Thoracic aorta (tissue), 2 donors: ENCODE data around the gene ADRB2. TPM values are rescaled to one million over a fixed set of nuclear protein-coding genes. Genes with fewer than 3 reads are reported as not detected.

Experiments used
- ATAC-seq: fragments of 150-250 bp; one replicate; pipeline ENCODE4 v1.8.0; 2017; ENCODE audit warnings: low read depth; ENCODE audit not compliant: insufficient number of reproducible peaks, low FRiP score
- DNase-seq: peaks from one replicate; pipeline ENCODE4 v3.0.0-alpha.2; 2020; ENCODE audit warnings: low spot score
- H3K27ac ChIP-seq, 2 donors: fragments of 200-600 bp; sonication (generic); 1 replicate in 1 of 2; 2 replicates in 1 of 2; pipeline ENCODE4 v1.5.1; 2016; ENCODE audit warnings: mild to moderate bottlenecking in 2 of 2, moderate library complexity in 2 of 2
- H3K27me3 ChIP-seq: fragments of 200-600 bp; sonication (generic); replicated peaks from 2 replicates; pipeline ENCODE4 v1.6.0; 2016; ENCODE audit warnings: mild to moderate bottlenecking; ENCODE audit not compliant: insufficient read depth
- H3K36me3 ChIP-seq: fragments of 200-600 bp; sonication (generic); one replicate; pipeline ENCODE4 v1.5.1; 2016
- H3K4me1 ChIP-seq, 2 donors: fragments of 200-600 bp; sonication (generic); 1 replicate in 1 of 2; 2 replicates in 1 of 2; pipeline versions ENCODE4 v1.5.1 to v1.6.0; 2016; ENCODE audit warnings: low read depth in 2 of 2, mild to moderate bottlenecking in 1 of 2; ENCODE audit not compliant: control insufficient read depth in 1 of 2
- H3K4me3 ChIP-seq: fragments of 200-600 bp; sonication (generic); 2 replicates; pipeline ENCODE4 v1.5.1; 2016; ENCODE audit warnings: mild to moderate bottlenecking
- H3K9me3 ChIP-seq: fragments of 200-600 bp; sonication (generic); 2 replicates; pipeline ENCODE4 v1.5.1; 2016
- total RNA-seq, 2 donors: library from RNA; depleted of rRNA; stranded (reverse); fragments of >200 nt; gene quantifications; one replicate each; pipeline versions ENCODE4 v1.1.0 to v1.2.3, GENCODE V29; 2016
- TF ChIP-seq, protein P1 (sequence below): fragments of 200-600 bp; sonication (generic); IDR thresholded peaks from one replicate; pipeline ENCODE4 v1.5.1; 2019; ENCODE audit warnings: antibody characterized with exemption

The ADRB2 gene
- total RNA-seq, 2 donors from 2014 or later = 2.8 to 3.7 TPM

DNA sequence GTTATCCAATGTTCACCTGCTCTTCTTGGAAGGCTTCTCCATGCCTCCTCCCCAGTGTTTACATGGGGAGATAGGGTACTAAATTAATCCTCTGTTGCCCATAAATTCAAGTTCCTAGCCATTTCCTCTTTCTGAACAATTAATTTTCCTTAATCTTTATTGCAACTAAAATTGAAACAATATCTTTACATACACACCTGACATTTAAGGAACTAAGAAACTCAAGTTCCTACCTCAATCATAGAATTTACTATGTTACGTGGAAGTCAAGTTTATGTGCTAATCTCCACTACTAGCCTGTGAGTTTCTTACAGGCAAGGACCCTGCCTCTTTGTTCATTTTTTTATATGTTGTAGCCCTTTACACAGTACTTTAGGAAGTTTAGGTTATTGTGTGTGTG, 10.1 kb upstream of the ADRB2 start:
- no peak for ATAC-seq
- Histone ChIP-seq H3K27ac (no peak overlapping the region), H3K4me1 (no peaks in the 10 kb centered on the region), H3K27me3 (no peaks in the 10 kb centered on the region), H3K9me3 (no peaks in the 10 kb centered on the region), H3K36me3 (no peaks in the 10 kb centered on the region), H3K4me3 (no peak overlapping the region)
- TF ChIP-seq, protein P1, sequence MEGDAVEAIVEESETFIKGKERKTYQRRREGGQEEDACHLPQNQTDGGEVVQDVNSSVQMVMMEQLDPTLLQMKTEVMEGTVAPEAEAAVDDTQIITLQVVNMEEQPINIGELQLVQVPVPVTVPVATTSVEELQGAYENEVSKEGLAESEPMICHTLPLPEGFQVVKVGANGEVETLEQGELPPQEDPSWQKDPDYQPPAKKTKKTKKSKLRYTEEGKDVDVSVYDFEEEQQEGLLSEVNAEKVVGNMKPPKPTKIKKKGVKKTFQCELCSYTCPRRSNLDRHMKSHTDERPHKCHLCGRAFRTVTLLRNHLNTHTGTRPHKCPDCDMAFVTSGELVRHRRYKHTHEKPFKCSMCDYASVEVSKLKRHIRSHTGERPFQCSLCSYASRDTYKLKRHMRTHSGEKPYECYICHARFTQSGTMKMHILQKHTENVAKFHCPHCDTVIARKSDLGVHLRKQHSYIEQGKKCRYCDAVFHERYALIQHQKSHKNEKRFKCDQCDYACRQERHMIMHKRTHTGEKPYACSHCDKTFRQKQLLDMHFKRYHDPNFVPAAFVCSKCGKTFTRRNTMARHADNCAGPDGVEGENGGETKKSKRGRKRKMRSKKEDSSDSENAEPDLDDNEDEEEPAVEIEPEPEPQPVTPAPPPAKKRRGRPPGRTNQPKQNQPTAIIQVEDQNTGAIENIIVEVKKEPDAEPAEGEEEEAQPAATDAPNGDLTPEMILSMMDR = no peak
- DNase-seq = no peak

DNA sequence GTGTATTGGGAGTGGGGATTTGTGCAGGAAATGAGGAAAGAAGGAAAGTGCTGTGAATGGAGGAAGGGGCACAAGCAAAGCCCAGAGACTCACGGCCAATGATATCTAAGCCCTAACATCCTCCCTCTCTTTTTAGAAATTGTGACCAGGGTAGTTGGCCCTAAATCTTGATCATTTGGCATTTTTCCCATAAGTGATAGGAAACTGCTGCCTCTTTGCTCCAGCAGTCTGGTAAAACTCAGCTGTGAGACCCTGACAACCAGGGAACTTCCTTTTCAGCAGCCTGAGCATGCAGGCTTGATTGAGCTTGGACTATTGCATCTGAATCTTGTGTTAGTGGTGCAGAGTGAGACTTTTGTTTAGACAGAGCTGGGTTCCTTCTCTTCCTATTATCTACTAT, 9.6 kb upstream of the ADRB2 start:
- Histone ChIP-seq H3K36me3 (no peaks in the 10 kb centered on the region), H3K4me3 (no peak overlapping the region), H3K27me3 (no peaks in the 10 kb centered on the region), H3K27ac (no peak overlapping the region), H3K9me3 (no peaks in the 10 kb centered on the region), H3K4me1 (no peaks in the 10 kb centered on the region)
- no peak for ATAC-seq
- no peak for DNase-seq
- TF ChIP-seq, protein P1 = no peak

DNA sequence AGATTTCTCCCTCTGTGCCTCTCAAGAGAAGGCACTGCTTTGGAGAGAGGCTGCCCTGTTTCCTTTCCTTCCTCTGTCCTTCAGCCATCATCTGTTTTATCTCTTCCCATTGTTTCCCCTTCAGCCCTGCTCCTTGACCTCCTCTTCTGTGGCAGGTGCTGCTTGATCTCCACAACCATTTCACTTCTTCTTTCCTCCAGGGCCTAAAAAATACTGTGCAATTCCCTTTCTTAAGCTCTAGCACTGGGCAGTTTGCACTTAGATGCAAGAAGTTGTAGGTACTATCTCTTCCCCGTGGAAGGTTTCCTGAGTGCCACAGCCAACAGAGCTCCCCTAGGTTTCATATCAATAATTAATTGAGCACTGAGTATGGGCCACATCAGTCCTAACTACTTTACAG, 8.8 kb upstream of the ADRB2 start:
- TF ChIP-seq, protein P1 = no peak
- no peaks in the 10 kb centered on the region for H3K36me3 ChIP-seq
- no peak overlapping the region for H3K4me3 ChIP-seq
- no peak overlapping the region for H3K27ac ChIP-seq
- no peaks in the 10 kb centered on the region for H3K4me1 ChIP-seq
- H3K27me3 ChIP-seq = no peaks in the 10 kb centered on the region
- H3K9me3 ChIP-seq = no peaks in the 10 kb centered on the region
- DNase-seq (no peak), ATAC-seq (no peak)

DNA sequence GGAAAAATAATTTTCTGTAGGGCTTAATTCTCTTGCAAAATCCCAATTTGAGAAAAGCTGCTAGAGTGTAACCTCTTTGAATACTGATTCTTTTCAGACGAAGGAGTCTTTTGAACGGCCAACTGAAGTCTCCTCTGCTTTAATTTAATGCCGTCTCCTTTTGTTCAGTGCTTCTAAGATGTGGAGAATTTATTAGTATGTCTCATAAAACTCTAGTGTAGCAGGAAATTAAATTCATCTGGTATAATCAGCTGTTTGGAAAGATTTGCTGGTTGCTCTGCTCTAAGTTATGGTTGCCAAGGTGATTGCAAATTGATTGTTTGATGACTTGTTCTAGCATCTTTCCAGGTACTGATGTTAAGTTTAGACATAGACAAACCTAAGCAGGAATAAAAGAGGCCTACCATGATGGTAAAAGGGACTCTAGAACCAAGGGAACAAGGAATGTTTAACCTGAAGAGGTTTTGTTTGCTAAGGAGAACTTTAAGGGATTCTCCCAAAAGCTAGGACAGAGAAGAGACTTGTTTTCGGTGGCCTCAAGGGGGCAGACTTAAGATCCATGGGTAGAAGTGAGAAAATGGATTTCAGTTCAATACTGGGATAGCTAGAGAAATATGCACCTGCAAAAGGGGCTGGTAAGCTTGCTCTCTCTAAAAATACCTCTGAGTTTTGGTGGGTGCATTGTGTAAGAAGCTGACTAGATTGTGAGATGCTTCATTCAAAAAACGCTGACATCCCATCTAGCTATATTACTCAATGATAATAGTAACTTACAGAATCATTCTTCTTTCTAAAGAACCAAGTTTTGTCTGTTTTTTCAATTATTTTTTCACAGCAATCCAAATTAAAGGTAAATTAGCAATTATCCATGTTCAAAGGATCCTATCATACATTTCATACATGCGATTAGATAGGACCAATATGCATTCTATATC, 5.7 kb upstream of the ADRB2 start:
- Histone ChIP-seq H3K27ac (no peak overlapping the region), H3K4me3 (no peak overlapping the region), H3K27me3 (no peaks in the 10 kb centered on the region), H3K36me3 (no peaks in the 10 kb centered on the region), H3K9me3 (no peaks in the 10 kb centered on the region), H3K4me1 (peaks cover 0 to 5% of the 10 kb centered on the region in 2 donors)
- ATAC-seq (no peak), DNase-seq (no peak)
- TF ChIP-seq, protein P1 = peak; percentile 42

DNA sequence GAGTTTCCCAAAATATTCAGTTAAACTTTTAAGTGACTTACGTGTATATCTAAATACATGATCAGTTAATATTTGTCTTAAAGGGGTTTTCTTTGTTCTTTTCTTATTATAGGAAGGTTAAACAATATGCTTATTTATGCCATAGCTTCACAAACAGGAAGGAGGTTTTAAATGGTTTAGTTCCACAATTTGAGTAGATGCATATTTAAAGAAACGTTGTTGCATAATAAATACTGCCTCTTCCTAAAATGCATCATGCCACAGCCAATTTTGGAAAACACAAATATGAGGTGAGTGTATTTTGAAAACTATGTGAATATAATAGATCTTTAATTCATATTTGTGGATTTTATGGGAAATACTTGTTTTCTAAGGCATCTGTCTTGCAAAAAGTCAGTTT, 2.5 kb upstream of the ADRB2 start:
- Histone ChIP-seq H3K4me3 (no peak overlapping the region), H3K27me3 (no peaks in the 10 kb centered on the region), H3K4me1 (peaks cover 5 to 13% of the 10 kb centered on the region in 2 donors), H3K27ac (no peak overlapping the region), H3K36me3 (no peaks in the 10 kb centered on the region), H3K9me3 (no peaks in the 10 kb centered on the region)
- no peak for ATAC-seq
- TF ChIP-seq, protein P1 = no peak
- DNase-seq = no peak
